Activated CD8-positive, alpha-beta memory T cell treated with anti-CD3 and anti-CD28 coated beads for 48 hours (primary cell): Measurements from ENCODE around the gene MARCHF9.
"Not testable (repeated sequence)": the region's sequence is repeated elsewhere in the genome, so short reads cannot be mapped to it uniquely, and the experiment has no call there.

Source experiments
- DNase-seq, 3 experiments: peaks; one replicate each; pipeline ENCODE4 v3.0.0-alpha.2; 2020; ENCODE audit warnings: low read depth in 2 of 3, low spot score in 2 of 3

MARCHF9 gene, protein sequence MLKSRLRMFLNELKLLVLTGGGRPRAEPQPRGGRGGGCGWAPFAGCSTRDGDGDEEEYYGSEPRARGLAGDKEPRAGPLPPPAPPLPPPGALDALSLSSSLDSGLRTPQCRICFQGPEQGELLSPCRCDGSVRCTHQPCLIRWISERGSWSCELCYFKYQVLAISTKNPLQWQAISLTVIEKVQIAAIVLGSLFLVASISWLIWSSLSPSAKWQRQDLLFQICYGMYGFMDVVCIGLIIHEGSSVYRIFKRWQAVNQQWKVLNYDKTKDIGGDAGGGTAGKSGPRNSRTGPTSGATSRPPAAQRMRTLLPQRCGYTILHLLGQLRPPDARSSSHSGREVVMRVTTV

DNA sequence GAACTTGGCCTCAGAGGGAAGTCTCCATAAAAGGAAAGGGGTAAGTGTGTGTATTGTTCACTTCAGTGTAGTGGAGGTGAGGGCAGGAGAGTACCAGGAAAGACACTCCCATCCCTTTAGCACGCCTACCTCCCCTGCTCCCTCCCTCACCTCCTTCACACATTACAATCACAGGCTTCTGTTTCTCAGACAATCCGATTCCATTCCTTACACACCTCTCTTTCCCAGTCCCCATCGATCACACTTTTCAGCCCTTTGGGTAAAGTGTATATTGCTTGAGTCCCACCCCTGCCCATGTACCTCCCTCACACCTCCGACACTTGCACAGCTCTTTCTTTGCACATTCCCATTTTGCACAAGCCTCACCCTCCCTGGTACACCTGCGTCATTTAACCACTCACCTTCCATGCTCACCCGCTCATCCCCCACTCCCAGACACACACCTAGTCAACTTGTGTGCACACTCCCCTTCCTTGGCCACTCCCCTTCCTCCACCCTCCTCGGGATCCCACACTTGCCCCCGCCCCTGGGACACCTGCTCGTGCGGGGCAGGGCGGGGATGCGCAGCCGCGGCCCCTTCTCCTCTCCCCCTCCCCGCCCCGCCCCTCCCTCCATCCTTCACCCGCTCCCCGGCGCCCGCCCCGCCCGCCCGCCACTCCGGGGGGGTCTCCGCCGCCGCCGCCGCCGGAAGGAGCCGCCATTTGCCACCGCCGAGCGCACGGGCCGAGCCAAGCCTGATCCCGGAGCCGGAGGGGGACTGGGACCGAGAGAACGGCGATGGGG is at the start of gene MARCHF9:
MARCHF9 (plus strand) TSS at position 693 of the 783 bp plus-strand sequence. CDS start 426 bp downstream, outside the sequence.
- peak; percentile 39 to 59 (median 41) for DNase-seq

DNA sequence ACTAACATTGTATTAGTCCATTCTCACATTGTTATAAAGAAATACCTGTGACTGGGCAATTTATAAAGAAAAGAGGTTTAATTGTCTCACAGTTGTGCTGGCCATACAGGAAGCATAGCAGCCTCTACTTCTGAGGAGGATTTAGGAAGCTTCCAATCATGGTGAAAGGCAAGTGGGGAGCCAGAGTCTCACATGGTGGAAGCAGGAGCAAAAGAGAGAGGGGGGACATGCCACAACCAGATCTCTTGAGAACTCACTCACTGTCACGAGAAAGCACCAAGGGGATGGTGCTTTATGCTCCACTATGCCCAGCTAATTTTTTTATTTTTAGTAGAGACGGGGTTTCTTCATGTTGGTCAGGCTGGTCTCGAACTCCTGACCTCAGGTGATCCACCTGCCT is 47.7 kb upstream of the MARCHF9 start:
- no peak for DNase-seq

DNA sequence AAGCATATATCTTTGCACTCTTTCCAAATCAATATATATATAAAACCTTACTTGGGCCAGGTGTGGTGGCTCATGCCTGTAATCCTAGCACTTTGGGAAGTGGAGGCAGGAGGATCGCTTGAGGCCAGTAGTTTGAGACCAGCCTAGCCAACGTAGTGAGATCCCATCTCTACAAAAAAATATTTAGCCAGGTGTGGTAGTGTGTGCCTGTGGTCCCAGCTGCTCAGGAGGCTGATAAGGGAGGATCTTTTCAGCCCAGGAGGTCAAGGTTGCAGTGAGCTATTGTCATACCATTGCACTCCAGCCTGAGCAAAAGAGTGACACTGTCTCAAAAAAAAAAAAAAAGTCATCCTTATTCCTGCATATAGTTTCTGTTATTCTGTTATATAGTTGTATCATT is 46.6 kb upstream of the MARCHF9 start:
- no peak for DNase-seq

DNA sequence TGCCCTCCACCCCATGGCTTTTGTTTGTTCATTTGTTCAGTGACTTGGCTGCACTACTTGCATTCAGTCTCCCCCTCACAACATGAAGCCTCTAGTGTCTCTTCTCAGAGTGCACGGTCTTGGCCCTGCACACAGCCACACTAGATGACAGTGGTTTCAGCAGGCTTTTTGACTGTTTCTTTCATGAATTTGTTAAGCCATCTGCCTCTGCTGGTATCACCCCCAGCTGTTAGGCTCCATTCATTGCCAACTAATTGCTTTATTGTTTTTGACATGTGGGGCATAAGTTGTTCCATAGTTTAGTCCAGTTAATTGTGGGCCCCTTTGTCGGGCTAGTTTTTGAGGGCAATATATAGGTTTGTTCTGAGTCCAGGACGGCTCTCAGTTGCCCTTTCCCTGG is 42.2 kb upstream of the MARCHF9 start:
- DNase-seq, result no peak

DNA sequence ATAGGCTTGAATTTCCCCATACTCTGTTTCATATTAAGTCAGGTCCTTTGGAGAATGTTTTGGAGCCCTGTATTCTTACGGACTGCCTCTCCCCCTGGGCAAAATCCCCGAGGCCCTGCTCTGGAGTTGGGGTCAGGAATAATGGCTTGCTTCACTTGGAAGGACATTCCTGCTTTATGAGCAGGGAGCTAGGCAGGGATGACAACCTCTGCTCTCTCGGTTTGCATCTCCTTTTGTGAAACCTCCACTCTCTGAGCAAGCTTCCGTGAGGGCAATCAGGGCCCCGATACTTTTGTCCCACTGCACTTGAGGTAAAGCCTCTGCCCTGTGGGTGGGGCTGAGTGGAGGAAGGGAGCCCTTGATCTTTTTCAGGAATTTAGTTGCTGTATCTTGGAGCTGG is 41.7 kb upstream of the MARCHF9 start:
- no peak for DNase-seq

DNA sequence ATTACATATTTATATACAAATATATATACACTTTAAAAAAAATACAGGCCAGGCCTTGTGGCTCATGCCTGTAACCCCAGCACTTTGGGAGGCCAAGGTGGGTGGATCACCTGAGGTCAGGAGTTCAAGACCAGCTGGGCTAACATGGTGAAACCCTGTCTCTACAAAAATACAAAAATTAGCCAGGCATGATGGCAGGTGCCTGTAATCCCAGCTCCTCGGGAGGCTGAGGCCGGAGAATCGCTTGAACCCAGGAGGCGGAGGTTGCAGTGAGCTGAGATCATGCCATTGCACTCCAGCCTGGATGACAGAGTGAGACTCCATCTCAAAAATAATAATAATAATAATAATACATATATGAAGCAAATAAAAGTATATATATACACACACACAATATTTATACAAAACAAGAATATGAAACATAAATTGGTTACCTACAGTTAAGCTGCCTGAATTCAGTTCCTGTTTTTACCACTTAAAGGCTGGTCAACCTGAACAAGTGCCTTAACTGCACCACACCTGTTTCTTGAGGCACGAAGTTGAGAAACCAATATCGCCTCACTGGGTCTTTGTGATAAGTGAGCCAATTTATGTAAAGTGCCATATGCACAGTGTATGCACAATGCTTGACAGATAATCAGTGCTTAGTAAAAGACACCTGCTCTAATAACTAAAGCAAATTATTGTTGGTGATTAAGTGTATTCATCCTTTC is 39.7 kb upstream of the MARCHF9 start:
- not testable (repeated sequence) for DNase-seq

DNA sequence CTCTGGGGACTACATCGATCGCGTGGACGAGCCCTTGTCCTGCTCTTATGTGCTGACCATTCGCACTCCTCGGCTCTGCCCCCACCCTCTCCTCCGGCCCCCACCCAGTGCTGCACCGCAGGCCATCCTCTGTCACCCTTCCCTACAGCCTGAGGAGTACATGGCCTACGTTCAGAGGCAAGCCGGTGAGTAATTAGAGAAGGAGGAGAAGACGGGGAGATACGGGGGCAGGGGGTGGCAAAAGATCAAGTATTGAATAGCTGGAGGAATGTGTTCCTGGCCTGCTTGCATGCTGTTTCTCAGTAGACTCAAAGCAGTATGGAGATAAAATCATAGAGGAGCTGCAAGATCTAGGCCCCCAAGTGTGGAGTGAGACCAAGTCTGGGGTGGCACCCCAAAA is 39.1 kb upstream of the MARCHF9 start:
- DNase-seq, result no peak

DNA sequence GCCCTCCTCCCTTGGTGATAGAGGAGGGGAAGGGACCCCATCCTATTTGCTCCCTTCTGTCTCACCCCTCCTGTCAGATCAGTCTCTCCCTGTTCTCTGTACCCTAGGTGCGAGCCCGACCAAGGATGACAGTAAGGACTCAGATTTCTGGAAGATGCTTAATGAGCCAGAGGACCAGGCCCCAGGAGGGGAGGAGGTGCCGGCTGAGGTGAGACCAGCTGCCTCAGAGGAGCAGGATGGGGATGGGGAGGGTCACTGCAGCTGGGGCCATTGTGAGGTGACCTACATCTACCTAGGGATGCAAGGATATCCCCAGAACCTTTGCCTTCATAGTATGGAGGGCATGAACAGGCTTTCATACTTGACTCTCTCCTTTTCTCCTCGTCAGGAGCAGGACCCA is 38.6 kb upstream of the MARCHF9 start:
- no peak for DNase-seq

DNA sequence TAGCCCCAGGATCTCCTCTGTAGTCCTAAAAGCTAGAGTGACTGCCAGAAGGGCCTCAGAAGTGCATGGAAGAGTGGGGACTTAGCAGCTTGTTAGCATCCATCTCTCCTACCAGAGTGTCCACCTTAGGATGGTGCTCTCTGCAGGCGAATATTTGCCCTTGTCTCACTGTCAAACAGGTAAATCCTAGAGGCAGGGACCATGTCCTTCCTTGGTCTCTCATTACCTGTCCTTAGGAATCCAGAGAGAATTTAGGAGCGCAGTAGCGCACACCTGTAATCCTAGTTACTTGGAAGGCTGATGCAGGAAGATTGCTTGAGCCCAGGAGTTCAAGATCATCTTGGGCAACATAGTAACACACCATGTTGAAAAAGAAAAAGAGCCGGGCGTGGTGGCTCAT is 37.8 kb upstream of the MARCHF9 start:
- no peak for DNase-seq

DNA sequence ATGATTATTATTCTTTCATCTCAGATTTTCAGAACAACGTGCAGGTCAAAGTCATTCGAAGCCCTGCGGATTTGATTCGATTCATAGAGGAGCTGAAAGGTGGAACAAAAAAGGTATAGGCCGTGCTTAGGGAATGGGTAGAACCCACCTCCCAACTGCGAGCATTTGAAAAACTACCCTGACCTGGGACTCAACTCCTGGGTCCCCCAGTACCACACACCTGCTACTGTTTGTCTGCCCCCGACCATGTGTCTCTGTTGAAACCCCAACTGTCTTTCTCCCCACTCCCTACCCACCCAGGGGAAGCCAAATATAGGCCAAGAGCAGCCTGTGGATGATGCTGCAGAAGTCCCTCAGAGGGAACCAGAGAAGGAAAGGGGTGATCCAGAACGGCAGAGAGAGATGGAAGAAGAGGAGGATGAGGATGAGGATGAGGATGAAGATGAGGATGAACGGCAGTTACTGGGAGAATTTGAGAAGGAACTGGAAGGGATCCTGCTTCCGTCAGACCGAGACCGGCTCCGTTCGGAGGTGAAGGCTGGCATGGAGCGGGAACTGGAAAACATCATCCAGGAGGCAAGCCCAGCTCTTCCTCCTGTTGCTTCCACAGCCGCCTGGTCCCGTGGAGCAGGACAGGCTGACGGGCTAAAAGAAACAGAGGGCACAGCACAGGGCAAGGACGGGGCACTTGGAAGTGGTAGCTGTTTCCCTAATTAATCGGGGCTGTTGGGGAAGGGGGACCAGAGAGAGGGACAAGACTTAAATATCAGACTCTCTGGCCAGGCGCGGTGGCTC is 36.9 kb upstream of the MARCHF9 start:
- no peak for DNase-seq

DNA sequence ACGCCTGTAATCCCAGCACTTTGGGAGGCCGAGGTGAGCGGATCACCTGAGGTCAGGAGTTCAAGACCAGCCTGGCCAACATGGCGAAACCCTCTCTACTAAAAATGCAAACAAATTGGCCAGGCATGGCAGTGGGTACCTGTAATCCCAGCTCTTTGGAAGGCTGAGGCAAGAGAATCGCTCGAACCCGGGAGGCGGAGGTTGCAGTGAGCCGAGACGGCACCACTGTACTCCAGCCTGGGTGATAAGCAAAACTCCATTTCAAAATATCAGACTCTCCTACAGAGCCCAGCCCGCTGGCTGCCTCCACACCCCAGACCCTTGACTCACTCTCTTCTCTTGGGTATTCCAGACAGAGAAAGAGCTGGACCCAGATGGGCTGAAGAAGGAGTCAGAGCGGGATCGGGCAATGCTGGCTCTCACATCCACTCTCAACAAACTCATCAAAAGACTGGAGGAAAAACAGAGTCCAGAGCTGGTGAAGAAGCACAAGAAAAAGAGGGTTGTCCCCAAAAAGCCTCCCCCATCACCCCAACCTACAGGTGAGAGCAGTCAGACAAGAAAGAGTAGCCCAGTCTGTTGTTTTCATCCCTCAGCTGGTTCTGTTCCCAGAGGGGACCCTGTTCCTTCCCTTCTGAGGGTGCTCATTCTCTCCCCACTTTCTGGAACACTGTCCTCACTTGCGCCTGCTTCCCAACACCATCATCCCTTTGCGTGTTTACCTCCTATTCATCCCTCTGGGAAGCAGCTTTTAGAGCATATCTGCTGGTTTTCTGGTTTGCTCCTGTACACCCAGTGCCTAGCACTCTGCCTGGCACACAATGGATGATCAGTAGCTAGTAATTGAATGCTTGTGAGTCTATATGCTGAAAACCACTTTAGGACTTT is 36.0 kb upstream of the MARCHF9 start:
- no peak for DNase-seq

DNA sequence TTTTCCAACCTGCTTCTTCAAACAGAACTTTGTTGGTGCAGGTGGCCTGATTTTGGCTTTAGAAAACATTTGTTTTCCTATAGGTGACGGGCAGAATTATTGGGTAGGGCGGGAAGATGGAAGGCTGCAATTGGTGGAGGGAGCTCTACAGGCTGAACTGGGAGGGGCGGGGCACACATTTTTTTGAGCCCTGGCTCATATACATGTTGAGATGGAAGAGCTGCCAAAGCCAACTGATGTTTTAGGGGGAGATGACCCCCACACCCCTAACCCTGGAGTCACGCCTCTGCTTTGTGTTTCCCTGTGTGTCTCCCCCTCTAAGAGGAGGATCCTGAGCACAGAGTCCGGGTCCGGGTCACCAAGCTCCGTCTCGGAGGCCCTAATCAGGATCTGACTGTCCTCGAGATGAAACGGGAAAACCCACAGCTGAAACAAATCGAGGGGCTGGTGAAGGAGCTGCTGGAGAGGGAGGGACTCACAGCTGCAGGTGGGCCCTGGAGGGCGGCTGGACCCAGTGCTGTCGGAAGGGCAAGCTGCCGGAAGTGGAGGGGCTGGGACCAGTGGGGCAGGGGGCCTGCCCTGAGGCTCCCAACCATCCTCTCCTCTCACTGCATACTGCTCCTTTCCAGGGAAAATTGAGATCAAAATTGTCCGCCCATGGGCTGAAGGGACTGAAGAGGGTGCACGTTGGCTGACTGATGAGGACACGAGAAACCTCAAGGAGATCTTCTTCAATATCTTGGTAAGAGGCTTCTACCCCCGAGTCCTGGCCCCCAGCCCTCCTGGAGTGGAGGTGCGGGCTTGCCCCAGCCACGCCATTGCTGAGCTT is 34.9 kb upstream of the MARCHF9 start:
- no peak for DNase-seq

DNA sequence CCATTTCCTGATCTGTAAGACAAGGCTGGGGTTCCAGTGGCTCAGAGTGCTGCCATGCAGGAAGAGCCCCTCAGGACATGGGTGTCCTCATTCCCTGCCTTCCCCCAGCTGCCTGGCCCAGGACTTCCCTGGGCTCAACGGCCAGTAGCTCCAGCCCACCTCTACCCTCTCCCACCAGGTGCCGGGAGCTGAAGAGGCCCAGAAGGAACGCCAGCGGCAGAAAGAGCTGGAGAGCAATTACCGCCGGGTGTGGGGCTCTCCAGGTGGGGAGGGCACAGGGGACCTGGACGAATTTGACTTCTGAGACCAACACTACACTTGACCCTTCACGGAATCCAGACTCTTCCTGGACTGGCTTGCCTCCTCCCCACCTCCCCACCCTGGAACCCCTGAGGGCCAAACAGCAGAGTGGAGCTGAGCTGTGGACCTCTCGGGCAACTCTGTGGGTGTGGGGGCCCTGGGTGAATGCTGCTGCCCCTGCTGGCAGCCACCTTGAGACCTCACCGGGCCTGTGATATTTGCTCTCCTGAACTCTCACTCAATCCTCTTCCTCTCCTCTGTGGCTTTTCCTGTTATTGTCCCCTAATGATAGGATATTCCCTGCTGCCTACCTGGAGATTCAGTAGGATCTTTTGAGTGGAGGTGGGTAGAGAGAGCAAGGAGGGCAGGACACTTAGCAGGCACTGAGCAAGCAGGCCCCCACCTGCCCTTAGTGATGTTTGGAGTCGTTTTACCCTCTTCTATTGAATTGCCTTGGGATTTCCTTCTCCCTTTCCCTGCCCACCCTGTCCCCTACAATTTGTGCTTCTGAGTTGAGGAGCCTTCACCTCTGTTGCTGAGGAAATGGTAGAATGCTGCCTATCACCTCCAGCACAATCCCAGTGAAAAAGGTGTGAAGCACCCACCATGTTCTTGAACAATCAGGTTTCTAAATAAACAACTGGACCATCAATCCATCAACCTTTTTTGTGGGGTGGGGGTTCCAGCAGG is 34.0 kb upstream of the MARCHF9 start:
- DNase-seq, result no peak

DNA sequence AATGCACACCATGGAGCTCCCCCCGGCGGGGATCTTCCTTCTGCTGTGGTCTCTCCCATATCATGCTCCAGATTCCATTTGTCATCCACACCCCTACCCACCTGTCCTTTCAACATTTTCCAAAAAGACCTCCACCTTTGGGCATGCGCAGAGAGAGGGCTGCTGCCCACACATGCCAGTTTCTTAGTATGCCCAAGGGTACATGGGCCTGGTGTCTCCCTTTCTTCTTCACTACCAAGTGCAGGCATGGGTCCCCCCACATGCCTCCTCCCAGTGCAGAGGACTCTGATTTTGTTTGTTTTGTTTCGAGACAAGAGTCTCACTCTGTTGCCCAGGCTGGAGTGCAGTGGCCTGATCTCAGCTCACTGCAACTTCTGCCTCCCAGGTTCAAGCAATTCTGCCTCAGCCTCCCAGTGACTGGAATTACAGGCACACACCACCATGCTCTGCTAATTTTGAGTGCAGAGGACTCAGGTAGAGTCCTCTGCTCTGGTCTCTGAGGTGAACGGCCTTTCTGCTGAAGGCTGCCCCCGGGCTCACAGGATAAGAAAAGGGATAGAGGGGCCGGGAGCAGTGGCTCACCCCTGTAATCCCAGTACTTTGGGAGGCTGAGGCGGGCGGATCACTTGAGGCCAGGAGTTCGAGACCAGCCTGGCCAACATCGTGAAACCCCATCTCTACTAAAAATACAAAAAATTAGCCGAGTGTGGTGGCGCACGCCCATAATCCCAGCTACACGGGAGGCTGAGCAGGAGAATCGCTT is 32.9 kb upstream of the MARCHF9 start:
- not testable (repeated sequence) for DNase-seq

DNA sequence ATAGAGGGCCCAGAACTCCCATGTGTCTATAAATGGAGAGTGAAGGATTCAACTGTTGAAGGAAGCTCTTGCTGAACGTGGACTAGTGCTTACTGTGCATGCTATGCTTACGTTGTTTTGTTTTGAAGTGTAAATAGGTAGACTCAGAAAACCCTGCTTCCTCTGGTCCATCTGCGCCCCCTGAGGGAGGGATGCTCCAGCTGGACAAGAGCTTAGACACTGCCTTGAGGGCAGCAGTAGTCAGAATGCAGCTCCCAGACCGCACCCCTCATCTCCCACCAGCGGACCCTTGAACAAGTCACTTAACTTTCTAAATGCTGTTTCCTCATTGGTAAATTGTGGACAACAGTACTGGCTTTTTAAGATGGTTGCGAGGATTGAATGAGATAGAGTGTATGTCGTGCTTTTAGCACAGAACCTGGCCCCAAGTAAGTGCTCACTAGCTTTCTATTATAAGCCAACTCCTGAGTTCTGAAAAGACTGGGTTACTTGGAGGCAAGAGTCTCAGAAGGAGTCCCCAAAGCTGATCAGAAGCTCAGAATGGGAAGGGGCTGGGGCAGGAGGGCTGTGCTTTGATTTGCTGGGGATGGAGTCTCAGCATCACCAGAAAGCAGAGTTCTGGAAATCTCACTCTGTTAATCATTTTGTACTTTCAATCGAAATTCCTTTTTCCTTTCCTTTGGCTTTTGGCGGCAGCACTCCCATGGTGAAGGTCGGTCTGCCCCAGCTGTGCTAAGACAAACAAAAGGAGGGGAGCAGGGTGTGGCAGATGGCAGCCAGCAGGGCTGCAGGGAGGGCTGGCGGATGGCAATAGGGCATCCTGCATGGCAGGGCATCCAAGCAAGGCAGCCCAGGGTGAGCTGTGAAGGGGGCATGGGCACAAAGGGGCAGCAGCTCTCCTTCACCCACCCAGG is 31.9 kb upstream of the MARCHF9 start:
- no peak for DNase-seq

DNA sequence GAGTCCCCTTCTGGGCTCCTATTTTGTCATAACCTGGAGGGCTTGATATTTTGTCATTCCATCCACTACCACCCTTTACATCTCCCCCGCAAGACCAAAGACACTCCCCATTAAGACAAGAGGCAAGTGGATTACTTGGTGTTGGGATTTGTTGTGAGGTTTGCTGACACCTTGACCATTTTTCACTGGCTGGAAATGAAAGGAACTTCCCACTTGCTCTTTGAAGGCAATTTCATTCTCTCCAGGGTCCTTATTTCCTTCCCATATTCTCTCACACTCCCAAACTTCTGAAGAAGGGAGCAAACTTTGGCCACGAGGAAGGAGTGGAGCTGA is 31.3 kb upstream of the MARCHF9 start:
- DNase-seq, result no peak
